GM18951 (cell line): Measurements from ENCODE around the gene GPR35.

Experiments
- POLR2A ChIP-seq: IDR thresholded peaks from 4 replicates; pipeline ENCODE4 v1.6.1; 2011; ENCODE audit warnings: mild to moderate bottlenecking; ENCODE audit not compliant: insufficient read length, insufficient read depth; ENCODE audit errors: extremely low read depth
- in situ Hi-C: fragments of 300-500 bp; cut with MboI; formaldehyde crosslinking; loops from one replicate; pipeline ENCODE4 v1.12.0; 2022; ENCODE audit warnings: low sequenced_read_pairs, mixed read lengths, inconsistent platforms; ENCODE audit not compliant: unreplicated experiment

GPR35 gene, protein sequence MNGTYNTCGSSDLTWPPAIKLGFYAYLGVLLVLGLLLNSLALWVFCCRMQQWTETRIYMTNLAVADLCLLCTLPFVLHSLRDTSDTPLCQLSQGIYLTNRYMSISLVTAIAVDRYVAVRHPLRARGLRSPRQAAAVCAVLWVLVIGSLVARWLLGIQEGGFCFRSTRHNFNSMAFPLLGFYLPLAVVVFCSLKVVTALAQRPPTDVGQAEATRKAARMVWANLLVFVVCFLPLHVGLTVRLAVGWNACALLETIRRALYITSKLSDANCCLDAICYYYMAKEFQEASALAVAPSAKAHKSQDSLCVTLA

DNA sequence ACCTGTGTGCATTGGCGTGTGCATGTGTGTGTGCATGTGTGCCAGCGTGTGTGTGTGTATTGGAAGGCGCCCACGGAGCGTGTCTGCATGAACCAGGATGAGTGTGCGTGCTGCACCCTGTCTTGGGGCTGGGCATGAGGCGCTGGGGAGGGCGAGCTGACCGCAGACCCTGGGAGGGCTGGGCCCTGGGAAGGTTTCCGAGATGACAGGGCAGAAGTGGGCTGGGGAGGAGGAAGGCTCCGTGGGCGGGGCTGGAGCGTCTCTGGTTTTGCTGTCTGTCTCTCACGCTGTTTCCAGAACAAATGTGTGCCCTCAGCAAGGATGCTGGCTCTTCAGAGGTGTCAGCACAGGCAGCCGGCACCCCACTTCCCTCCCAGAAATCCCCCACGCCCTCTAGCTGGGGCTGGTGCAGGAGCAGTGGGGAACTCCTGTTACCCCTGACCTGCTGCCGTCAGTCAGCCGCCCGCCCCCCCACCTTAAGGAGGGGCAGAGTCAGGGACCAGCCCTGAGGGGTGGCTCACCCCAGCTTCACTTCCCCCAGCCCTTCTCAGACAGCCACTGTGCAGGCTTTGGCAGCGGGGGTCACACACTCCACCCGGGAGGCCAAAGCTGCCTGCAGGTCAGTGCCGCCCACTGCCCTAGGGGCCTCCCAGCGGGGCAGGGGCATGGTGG lies at the start of gene GPR35:
GPR35 (plus strand) TSS at position 531 of the 672 bp plus-strand sequence. CDS start 4,473 bp downstream, outside the sequence.
- in situ Hi-C loops, result no loop called here
- no peak for TF ChIP-seq POLR2A

DNA sequence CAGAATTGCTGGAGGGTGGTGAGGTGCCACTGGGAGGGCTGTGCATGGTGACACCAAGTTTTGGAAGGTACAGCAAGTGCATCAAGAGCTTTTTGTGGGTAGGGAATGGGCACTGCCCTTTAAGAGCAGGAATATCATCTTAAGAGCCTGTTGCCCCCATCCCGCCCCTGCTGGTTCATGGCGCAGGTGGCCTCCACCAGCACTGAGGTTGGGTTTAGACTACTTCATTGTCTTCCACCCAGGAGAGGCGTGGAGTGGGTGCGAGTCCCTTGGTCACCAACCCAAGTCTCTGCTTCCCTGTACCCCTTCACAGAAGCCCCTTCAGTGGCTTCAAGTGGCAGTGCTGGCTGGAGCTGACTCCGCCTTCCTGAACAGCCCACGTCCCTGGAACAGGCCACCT lies 49.2 kb upstream of the GPR35 start:
- in situ Hi-C loops, result no loop called here
- no peak for TF ChIP-seq POLR2A

DNA sequence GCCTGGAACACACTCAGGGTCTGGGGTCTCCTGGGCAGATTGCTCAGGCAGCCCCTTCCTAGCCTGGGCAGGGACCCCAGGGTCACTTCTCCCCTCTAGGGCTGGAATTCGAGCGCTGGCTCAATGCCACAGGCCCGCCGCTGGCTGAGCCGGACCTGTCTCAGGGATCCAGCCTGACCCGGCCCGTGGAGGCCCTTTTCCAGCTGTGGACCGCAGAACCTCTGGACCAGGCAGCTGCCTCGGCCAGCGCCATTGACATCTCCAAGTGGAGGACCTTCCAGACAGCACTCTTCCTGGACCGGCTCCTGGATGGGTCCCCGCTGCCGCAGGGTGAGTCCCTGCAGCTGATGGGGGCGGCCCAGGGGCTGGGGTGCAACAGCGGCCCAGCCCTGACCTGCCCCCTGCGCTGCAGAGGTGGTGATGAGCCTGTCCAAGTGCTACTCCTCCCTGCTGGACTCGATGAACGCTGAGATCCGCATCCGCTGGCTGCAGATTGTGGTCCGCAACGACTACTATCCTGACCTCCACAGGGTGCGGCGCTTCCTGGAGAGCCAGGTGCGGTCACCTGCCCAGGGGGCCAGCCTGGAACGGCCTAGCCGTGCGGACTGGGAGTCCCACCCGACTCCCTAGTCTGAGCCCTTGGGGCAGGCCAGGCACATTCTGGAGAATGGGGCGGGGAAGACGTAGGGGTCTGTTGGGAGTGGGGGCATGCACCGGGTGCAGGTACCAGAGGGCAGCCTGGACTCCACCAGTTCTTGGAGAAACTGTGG lies 48.7 kb upstream of the GPR35 start:
- in situ Hi-C loops, result no loop called here
- no peak for TF ChIP-seq POLR2A

DNA sequence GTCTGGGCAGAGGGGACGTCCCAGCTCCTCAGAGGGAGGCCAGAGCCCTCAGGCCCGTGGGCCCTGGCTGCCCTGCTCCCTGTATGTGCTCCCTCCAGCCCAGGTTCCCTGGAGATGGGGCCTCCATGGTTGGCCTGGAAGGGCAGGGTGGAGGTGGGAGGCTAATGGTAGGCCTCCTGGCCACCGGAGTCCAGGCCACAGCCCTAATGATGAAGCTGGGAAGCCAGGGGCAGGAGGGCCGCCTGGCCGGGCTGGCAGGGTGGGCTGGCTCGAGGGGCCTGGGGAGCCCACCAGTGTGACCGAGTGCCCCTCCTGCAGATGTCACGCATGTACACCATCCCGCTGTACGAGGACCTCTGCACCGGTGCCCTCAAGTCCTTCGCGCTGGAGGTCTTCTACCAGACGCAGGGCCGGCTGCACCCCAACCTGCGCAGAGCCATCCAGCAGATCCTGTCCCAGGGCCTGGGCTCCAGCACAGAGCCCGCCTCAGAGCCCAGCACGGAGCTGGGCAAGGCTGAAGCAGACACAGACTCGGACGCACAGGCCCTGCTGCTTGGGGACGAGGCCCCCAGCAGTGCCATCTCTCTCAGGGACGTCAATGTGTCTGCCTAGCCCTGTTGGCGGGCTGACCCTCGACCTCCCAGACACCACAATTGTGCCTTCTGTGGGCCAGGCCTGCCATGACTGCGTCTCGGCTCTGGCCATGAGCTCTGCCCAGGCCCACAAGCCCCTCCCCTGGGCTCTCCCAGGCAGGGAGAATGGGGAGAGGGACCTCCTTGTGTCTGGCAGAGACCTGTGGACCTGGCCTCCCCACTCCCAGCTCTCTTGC lies 47.8 kb upstream of the GPR35 start:
- in situ Hi-C loops, result no loop called here
- TF ChIP-seq POLR2A, result no peak

DNA sequence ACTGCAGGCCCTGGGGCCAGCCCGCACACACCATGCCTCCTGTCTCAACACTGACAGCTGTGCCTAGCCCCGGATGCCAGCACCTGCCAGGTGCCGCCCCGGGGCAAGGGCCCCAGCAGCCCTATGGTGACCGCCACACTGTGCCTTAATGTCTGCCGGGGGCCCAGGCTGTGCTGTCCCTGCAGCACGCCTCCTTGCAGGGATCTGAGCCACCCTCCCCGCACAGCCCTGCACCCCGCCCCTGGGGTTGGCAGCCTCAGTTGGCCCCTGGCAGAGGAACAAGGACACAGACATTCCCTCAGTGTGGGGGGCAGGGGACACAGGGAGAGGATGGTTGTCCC lies 47.2 kb upstream of the GPR35 start:
- in situ Hi-C loops, result no loop called here
- no peak for TF ChIP-seq POLR2A

DNA sequence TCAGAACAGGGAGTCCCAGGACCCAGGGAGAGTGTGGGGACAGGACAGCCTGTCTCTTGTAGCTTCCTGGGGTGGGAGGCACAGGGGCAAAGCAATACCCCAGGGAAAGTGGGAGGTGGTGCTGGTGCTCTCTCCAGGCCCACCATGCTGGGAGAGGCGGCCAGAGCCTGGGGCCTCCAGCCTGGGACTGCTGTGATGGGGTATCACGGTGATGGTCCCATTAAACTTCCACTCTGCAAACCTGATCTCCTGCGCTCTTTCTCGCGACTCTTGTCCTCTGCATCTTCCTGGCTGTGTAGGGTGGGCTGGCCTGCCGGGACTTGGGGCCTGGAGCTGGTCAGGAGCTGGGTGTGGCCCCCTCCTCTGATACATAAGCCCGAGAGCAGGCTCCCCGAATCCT lies 46.8 kb upstream of the GPR35 start:
- no peak for TF ChIP-seq POLR2A
- in situ Hi-C loops, result no loop called here

DNA sequence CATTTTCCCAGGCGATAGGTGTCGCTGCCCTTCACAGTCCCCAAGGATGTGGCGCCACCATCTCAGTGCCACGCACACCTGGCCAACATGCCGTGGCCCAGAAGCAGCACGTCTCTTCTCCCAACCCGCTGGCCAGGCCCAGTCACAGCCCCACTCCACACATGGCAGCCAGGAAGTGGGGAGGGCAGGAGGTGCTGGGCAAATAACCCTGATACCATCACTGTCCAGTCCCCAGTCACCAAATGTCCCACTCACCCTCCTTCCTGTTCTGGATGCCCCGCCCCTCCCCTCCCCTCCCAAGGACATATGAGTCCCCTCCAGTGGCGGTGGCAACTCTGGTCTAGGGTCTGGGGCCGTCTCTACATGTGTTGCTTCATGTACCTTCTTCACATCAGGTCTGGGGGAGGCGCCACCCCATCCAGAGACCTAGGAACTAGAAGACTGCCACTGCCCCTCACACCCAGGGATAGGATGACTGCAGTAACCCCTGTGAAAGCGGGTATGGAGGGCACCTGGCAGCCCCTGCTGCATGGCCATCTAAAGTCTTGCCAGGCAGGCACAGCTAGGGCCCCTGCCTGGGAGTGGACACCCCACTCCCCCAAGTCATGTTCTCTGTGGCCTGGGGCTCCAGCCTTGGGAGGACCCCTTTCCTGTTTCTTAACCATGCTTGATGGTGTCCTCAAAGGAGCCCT lies 46.1 kb upstream of the GPR35 start:
- in situ Hi-C loops, result no loop called here
- TF ChIP-seq POLR2A, result no peak

DNA sequence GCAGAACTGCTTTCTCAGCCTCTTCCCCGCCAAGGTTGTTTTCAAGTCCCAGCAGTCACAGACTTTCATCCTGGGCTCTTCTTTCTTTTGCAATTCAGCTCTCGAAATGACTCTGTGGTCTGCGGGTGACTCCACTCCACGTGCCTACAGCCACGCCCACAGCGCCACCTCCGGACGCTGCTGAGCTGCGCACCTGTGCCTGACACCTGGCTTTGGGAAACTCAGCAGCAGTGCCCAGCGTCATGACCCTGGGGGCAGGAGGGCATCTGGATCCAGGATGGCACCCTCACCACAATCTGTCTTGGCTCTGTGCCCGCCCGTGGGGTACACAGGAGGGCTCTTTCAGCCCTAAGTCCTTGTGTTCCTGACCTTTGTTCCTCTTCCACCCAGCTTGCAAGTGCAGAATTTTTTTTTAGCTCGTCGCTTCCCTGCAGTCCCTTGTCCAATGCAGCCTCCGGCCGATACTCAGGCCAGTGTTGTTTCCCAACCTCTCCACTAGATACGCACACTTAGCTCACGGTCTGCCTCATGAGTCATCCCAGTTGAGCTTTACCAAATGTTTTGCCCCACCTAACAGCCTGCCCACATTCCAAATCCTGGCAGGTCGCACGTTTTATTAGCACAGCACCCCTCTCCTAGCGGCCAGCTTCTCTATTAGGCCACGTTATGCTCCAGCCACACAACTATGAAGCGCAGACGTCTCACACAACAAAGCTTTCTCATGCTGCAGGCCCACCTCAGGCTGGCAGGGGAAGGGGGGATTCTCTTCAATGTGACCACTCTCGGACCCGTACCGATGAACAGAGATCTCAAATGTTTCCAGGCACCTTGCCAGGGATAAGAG lies 45.3 kb upstream of the GPR35 start:
- in situ Hi-C loops, result no loop called here
- TF ChIP-seq POLR2A, result no peak

DNA sequence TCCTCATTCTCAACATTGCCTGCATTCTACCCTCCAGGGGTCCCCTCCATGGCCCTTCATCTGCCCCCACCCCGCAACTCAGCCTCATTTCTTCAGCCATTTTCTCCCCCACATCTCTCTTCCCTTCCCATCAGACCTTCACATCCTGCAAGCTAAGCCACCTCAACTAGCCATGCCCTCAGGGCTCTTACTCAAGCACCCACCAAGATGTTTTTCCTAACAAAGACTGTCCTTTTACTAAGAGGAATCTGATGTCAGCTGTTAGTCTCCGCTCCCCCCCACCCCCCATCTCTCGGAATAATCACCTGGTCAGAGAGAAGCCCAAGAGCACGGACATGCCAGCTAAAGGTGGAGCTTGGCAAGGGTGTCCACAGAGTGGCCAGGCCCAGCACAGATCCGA lies 43.5 kb upstream of the GPR35 start:
- TF ChIP-seq POLR2A, result no peak
- in situ Hi-C loops, result no loop called here

DNA sequence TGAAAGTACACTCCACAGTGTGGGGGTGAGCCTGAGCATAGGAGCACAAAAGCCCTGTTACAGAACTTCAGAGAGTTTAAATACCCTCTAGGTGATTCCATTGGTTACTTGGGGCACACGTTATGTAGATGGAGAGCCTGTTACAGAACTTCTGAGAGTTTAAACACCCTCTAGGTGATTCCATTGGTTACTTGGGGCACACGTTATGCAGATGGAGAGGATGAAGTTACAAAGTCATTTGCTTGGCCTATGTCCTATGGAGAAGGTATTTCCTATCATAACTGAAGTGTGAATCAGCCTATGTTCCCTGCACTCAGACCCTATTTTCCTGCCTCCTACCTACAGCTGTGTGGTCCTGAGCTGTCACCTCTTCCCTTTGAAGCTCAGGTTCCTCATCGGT lies 42.5 kb upstream of the GPR35 start:
- in situ Hi-C loops, result no loop called here

DNA sequence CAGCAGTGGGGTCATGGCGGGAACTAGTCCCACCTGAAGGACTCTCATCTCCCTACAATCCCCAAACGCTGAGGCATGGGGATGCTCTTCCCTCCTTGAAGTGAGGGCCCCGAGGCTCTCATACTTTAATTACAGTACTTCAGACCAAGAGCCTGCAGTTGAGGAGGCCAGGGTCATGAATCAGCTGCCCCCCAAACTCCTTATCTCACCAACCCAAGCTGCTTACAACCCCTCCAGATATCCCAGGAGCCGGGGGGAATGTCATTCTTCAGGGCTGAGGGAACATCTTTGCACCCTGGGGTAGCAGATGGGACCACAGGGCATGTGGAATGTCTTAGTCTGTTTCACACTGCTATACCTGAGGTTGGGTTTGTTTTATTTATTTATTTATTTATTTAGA lies 41.5 kb upstream of the GPR35 start:
- in situ Hi-C loops, result no loop called here
- TF ChIP-seq POLR2A, result no peak

More for the DNA sequence above, 42.5 kb upstream of the GPR35 start:
- no peak for TF ChIP-seq POLR2A
